ENCODE results near the gene FCHSD1. TPM values are rescaled to one million over a fixed set of nuclear protein-coding genes. Genes with fewer than 3 reads are reported as not detected.
A peak's percentile ranks its signal among the peaks of the same experiment; 100 is the strongest.

FCHSD1 gene
- total and polyA plus RNA-seq, 2 of the 4 experiments (the other 2 are of a cell fraction), result 33.2 to 62.1 TPM

DNA sequence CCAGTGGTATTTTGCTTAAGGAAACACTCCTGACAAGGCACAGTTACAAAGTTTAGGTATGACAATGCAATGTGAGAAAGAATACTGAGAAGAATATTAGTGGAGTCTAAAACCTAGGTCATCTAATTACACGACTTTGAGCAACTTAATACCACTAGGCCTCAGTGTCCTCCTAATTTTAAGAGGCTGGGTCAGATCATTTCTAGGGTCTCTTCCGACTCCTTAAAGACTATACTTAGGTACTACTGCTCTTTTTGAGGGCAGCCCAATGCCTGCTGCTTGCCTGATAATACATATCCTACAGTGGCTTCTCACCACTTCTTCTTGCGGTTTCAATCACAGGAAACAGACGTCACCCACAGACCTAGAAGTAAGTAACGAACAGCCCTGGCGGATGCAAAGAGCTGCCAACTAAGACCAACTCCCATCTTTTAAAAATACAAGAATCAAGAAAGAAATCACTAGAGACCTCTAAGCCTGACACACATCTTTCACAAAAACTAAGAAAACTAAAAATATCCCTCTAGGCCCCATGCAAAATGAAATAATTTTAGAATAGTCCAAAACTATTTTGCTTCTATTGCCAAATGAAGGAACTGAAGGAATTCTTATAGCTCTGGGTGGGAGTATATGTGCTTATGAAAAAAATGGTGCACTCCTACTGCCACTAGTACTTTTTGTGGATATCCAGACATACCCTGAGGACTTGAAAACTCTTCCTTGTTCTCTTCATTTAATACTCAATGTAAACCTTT is 45.5 kb downstream of the FCHSD1 start:
- no peak overlapping the region for H2BK120ac ChIP-seq (ENCODE audit: low read depth, low read length)
- no peak overlapping the region for H3K4me2 ChIP-seq (ENCODE audit: low read depth, low read length)
- intact Hi-C loops (cut with micrococcal nuclease) (loop anchor here (2.0 kb wide), 1 partner anchor 13 kb away; the partner anchor contains the start of gene DIAPH1), dilution Hi-C loops (cut with HindIII; ENCODE audit: low sequenced_read_pairs, unreplicated experiment) (no loop called here), in situ Hi-C loops (cut with MboI; ENCODE audit: low sequenced_read_pairs) (no loop called here)
- H3K14ac ChIP-seq (replicated peaks; ENCODE audit: low read depth, low read length), result no peak overlapping the region
- ATAC-seq (ENCODE audit: low read depth) (no peak), DNase-seq (no peak)
- H3K27me3 ChIP-seq (ENCODE audit: control insufficient read depth, insufficient read depth, low read length), result no peaks in the 10 kb centered on the region
- H2AFZ ChIP-seq (replicated peaks; ENCODE audit: low read length, poor library complexity), result no peak overlapping the region
- H3K36me3 ChIP-seq (ENCODE audit: control insufficient read depth, insufficient read depth, low read length), result no peaks in the 10 kb centered on the region
- H3K18ac ChIP-seq (ENCODE audit: low read depth, low read length), result no peak overlapping the region
- no peak overlapping the region for H3K4me3 ChIP-seq (ENCODE audit: insufficient read depth, low read depth, low read length)
- H2BK20ac ChIP-seq (ENCODE audit: low read depth, low read length), result no peak overlapping the region
- TF ChIP-seq, protein P1, sequence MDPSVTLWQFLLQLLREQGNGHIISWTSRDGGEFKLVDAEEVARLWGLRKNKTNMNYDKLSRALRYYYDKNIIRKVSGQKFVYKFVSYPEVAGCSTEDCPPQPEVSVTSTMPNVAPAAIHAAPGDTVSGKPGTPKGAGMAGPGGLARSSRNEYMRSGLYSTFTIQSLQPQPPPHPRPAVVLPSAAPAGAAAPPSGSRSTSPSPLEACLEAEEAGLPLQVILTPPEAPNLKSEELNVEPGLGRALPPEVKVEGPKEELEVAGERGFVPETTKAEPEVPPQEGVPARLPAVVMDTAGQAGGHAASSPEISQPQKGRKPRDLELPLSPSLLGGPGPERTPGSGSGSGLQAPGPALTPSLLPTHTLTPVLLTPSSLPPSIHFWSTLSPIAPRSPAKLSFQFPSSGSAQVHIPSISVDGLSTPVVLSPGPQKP (IDR thresholded peaks at IDR 0.05; ENCODE audit: borderline replicate concordance, low read depth, low read length), result no peak
- TF ChIP-seq NFE2L2 (IDR thresholded peaks at IDR 0.05; ENCODE audit: low read depth, low read length) (no peak), POLR2A (IDR thresholded peaks at IDR 0.05; ENCODE audit: low read depth, low read length) (no peak), MXI1 (IDR thresholded peaks at IDR 0.05; ENCODE audit: borderline replicate concordance, low read depth, low read length) (no peak), RAD21 (IDR thresholded peaks at IDR 0.05; ENCODE audit: low read length) (no peak), CEBPB (IDR thresholded peaks at IDR 0.05; ENCODE audit: low read depth, low read length) (no peak), BHLHE40 (IDR thresholded peaks at IDR 0.05; ENCODE audit: low read depth, low read length) (no peak), RCOR1 (IDR thresholded peaks at IDR 0.05; ENCODE audit: insufficient replicate concordance, low read length) (no peak), MAFK (IDR thresholded peaks at IDR 0.05; ENCODE audit: low read depth, low read length) (no peak)
- TF ChIP-seq, protein P2, sequence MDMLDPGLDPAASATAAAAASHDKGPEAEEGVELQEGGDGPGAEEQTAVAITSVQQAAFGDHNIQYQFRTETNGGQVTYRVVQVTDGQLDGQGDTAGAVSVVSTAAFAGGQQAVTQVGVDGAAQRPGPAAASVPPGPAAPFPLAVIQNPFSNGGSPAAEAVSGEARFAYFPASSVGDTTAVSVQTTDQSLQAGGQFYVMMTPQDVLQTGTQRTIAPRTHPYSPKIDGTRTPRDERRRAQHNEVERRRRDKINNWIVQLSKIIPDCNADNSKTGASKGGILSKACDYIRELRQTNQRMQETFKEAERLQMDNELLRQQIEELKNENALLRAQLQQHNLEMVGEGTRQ (IDR thresholded peaks at IDR 0.05; ENCODE audit: low read depth, low read length), result no peak
- TF ChIP-seq, protein P3, sequence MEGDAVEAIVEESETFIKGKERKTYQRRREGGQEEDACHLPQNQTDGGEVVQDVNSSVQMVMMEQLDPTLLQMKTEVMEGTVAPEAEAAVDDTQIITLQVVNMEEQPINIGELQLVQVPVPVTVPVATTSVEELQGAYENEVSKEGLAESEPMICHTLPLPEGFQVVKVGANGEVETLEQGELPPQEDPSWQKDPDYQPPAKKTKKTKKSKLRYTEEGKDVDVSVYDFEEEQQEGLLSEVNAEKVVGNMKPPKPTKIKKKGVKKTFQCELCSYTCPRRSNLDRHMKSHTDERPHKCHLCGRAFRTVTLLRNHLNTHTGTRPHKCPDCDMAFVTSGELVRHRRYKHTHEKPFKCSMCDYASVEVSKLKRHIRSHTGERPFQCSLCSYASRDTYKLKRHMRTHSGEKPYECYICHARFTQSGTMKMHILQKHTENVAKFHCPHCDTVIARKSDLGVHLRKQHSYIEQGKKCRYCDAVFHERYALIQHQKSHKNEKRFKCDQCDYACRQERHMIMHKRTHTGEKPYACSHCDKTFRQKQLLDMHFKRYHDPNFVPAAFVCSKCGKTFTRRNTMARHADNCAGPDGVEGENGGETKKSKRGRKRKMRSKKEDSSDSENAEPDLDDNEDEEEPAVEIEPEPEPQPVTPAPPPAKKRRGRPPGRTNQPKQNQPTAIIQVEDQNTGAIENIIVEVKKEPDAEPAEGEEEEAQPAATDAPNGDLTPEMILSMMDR (conservative IDR thresholded peaks at IDR 0.05; ENCODE audit: low read depth, low read length), result no peak
- peaks cover 4% of the 10 kb centered on the region for H3K4me1 ChIP-seq (ENCODE audit: control insufficient read depth, insufficient read depth, low read length)
- H4K8ac ChIP-seq (ENCODE audit: low read depth in 2 of 2, low read length in 2 of 2), result no peak overlapping the region
- no peak overlapping the region for H3K27ac ChIP-seq (ENCODE audit: insufficient read depth, low read length)
- H3K79me1 ChIP-seq (ENCODE audit: low read depth in 1 of 2, low read length in 2 of 2), result peaks cover 20 to 36% of the 10 kb centered on the region in 2 experiments
- H3K23ac ChIP-seq (ENCODE audit: low read depth, low read length), result no peak overlapping the region
- no peak overlapping the region for H3K4ac ChIP-seq (ENCODE audit: low read depth, low read length)
- peaks cover 3% of the 10 kb centered on the region; the same call in 1 of the 2 replicates for H4K20me1 ChIP-seq (ENCODE audit: insufficient read depth, low read length)
- BruUV-seq (replicated peaks), result no TSS peak
- H3K56ac ChIP-seq (ENCODE audit: extremely low read depth, insufficient read depth, low read length), result no peak overlapping the region
- POLR2A ChIA-PET (ENCODE audit: unreplicated experiment), result no interaction called here
- CTCF ChIA-PET, result interaction anchor here (1.2 kb wide), 1 partner anchor 14 kb away, joined by 3 read pairs; no protein-coding TSS in a partner anchor
- H2AK5ac ChIP-seq (ENCODE audit: low read depth, low read length), result no peak overlapping the region
- no peak overlapping the region for H2BK5ac ChIP-seq (ENCODE audit: low read depth, low read length, poor library complexity, severe bottlenecking)
- WGBS, 2 experiments (ENCODE audit: extremely low coverage in 2 of 2, insufficient read length in 1 of 2), result no CpG with 5 or more reads among the region's 6 CpGs
- no peaks in the 10 kb centered on the region for H3K9me3 ChIP-seq (ENCODE audit: control insufficient read depth, insufficient read depth, low read length)
- no peak overlapping the region for H2AK9ac ChIP-seq (replicated peaks; ENCODE audit: low read depth, low read length, poor library complexity)
- peaks cover 5% of the 10 kb centered on the region for H3K9me1 ChIP-seq (ENCODE audit: insufficient read depth, low read length)
- peak overlapping the region; percentile 23; the same call in 1 of the 2 replicates for H4K5ac ChIP-seq (ENCODE audit: low read depth, low read length)
- no peak overlapping the region for H2BK15ac ChIP-seq (ENCODE audit: low read depth, low read length)
- H4K91ac ChIP-seq (ENCODE audit: insufficient read depth, low read depth, low read length), result no peak overlapping the region
- no peak overlapping the region for H3K9ac ChIP-seq (ENCODE audit: low read depth, low read length)

Data from IMR-90 (cell line).